ENCODE measurements around the gene MED27. TPM values are rescaled to one million over a fixed set of nuclear protein-coding genes. Genes with fewer than 3 reads are reported as not detected.
A peak's percentile ranks its signal among the peaks of the same experiment; 100 is the strongest.

MED27 gene
- total RNA-seq, 4 donors from 2014 or later, result 4.1 to 6.3 (median 5.7) TPM

DNA sequence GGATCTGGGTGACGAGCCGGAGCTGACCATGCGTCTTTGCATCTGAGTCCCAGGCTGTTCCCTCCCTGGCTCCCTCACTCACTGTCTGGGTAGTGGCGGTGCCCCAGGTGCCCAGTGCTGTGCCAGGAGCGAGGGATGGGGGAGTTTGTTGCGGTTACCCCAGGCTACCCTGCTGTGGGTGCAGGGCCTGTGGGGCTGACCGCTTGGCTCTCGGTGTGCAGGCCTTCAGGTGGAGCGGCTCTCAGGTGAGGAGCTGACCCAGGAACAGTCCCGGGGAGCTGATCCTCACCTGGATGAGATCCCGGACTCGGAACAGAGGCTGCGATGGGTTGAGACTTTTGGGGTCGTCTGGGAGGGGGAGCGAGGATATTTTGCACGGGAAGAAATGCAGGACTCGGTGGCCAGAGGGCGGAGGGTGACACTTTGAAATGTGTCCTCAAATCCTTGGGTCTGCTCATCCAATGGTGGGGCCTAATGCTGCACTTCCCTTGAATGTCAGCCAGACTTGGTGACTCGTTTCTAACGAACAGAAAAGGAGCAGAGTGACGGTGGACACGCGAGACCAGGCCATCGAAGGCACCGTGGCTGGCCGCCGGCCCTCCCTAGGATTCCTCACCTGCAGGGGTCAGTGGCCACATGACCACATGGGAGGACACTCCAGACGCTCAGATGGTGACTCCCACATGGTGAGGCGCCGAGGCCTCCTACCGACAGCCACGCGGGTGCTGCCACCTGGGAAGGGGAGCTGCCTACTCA, 235.5 kb downstream of the MED27 start:
- H3K36me3 ChIP-seq, result no peaks in the 10 kb centered on the region
- TF ChIP-seq, protein P1, sequence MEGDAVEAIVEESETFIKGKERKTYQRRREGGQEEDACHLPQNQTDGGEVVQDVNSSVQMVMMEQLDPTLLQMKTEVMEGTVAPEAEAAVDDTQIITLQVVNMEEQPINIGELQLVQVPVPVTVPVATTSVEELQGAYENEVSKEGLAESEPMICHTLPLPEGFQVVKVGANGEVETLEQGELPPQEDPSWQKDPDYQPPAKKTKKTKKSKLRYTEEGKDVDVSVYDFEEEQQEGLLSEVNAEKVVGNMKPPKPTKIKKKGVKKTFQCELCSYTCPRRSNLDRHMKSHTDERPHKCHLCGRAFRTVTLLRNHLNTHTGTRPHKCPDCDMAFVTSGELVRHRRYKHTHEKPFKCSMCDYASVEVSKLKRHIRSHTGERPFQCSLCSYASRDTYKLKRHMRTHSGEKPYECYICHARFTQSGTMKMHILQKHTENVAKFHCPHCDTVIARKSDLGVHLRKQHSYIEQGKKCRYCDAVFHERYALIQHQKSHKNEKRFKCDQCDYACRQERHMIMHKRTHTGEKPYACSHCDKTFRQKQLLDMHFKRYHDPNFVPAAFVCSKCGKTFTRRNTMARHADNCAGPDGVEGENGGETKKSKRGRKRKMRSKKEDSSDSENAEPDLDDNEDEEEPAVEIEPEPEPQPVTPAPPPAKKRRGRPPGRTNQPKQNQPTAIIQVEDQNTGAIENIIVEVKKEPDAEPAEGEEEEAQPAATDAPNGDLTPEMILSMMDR (IDR thresholded peaks at IDR 0.05), result no peak
- TF ChIP-seq POLR2A (IDR thresholded peaks at IDR 0.05), result no peak
- no peaks in the 10 kb centered on the region for H3K27me3 ChIP-seq
- DNase-seq, result no peak
- no peaks in the 10 kb centered on the region for H3K4me1 ChIP-seq
- H3K27ac ChIP-seq, result no peak overlapping the region
- no peak overlapping the region for H3K4me3 ChIP-seq
- no peaks in the 10 kb centered on the region for H3K9me3 ChIP-seq

GRCh38 chr9:131841765-131842318, 237.8 kb downstream of the MED27 start:
- H3K9me3 ChIP-seq, result no peaks in the 10 kb centered on the region
- H3K4me1 ChIP-seq, result no peaks in the 10 kb centered on the region
- no peaks in the 10 kb centered on the region for H3K27me3 ChIP-seq
- no peak for TF ChIP-seq POLR2A (IDR thresholded peaks at IDR 0.05)
- TF ChIP-seq, protein P1 (IDR thresholded peaks at IDR 0.05), result no peak
- no peaks in the 10 kb centered on the region for H3K36me3 ChIP-seq
- DNase-seq, result no peak
- no peak overlapping the region for H3K27ac ChIP-seq
- no peak overlapping the region for H3K4me3 ChIP-seq

DNA sequence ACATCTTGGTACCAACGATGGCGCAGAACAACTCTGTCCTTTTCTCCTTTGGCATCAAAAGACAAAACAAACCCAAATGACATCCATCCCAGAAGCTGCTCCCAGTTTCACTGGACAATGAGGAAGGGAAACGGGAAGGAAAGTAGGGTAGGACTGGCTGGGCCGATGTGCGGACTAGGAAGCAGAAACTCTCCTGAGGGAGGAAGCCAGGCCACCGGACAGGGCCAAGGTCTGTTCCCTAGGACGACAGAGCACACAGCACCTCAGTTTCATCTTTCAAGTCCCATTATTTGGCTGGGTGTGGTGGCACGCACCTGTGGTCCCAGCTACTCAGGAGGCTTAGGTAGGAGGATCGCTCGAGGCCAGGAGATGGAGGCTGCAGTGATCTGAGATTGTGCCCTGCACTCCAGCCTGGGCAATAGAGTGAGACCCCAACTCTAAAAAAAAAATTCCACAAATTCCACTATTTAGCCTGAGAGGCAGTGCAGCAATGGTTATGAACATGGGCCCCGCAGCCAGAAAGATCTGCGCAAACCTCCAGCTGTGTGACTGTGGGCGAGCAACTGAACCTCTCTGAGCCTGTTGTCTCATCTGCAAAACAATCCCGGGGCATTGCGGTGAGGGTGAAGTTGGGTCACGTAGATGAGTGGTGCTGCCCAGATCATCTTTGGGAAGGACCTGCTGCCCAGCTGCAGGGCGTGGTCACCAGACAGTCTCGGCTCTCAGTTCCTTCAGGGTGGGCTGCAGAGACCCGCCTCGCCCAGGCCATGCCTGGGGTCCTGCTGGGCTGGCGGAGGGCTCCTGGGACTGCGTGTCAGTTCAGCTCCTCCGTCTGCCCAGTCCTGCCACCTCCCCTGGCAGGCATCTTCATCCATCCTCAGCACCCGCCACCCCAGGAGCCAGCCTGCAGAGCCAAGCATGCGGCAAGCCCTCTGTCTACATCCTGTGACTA, 238.6 kb downstream of the MED27 start:
- H3K4me3 ChIP-seq, result no peak overlapping the region
- no peaks in the 10 kb centered on the region for H3K36me3 ChIP-seq
- peak overlapping the region in 1 of 4 donors; percentile 72 for H3K27ac ChIP-seq
- no peaks in the 10 kb centered on the region for H3K9me3 ChIP-seq
- TF ChIP-seq, protein P1 (IDR thresholded peaks at IDR 0.05), result no peak
- no peak for TF ChIP-seq POLR2A (IDR thresholded peaks at IDR 0.05)
- no peak for DNase-seq
- H3K4me1 ChIP-seq, result no peaks in the 10 kb centered on the region
- no peaks in the 10 kb centered on the region for H3K27me3 ChIP-seq

DNA sequence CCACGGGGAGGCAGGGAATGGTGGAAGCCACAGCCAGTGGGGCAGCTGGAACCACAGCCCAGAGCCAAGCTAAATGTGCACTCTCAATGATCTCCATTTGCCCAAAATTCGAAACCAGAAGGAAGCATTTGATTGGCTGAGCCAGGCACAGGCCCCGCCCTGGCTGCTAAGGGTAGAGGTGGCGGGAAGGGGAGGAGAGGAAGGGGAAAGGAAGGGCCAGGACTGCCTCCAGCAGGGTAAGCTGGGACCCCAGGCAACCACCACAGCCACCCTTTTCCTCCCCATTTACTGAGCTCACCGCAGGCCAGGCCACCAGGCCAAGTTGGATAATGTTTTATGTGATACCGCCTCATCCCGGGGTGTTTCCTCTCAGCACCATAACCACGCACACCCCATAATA, 239.4 kb downstream of the MED27 start:
- Histone ChIP-seq H3K27ac (peak overlapping the region in 3 of 4 donors; percentile 25 to 72 (median 35)), H3K27me3 (no peaks in the 10 kb centered on the region), H3K4me1 (no peaks in the 10 kb centered on the region), H3K36me3 (no peaks in the 10 kb centered on the region), H3K4me3 (no peak overlapping the region), H3K9me3 (no peaks in the 10 kb centered on the region)
- DNase-seq, result no peak
- TF ChIP-seq POLR2A (IDR thresholded peaks at IDR 0.05), result no peak
- TF ChIP-seq, protein P1 (IDR thresholded peaks at IDR 0.05), result no peak

GRCh38 chr9:131839281-131840084, 240.2 kb downstream of the MED27 start:
- DNase-seq, result peak in 1 of 3 donors; percentile 72
- Histone ChIP-seq H3K9me3 (peaks cover 0 to 1% (median 0%) of the 10 kb centered on the region in 4 donors), H3K27ac (peak overlapping the region; percentile 11 to 72 (median 30)), H3K4me1 (no peaks in the 10 kb centered on the region), H3K27me3 (no peaks in the 10 kb centered on the region), H3K36me3 (no peaks in the 10 kb centered on the region), H3K4me3 (no peak overlapping the region)
- no peak for TF ChIP-seq POLR2A (IDR thresholded peaks at IDR 0.05)
- TF ChIP-seq, protein P1 (IDR thresholded peaks at IDR 0.05), result no peak
